Rectal smooth muscle tissue (tissue), 1 donor: ENCODE results near the gene MYOCD.
"Not testable (repeated sequence)": the region's sequence is repeated elsewhere in the genome, so short reads cannot be mapped to it uniquely, and the experiment has no call there.

Experiments
- H3K27ac ChIP-seq: one replicate; pipeline ENCODE4 v1.7.0; 2013; ENCODE audit warnings: low read depth, low read length, inconsistent platforms
- H3K27me3 ChIP-seq: one replicate; pipeline ENCODE4 v1.7.0; 2013; ENCODE audit warnings: low read length; ENCODE audit not compliant: control insufficient read depth, insufficient read depth
- H3K36me3 ChIP-seq: one replicate; pipeline ENCODE4 v1.7.0; 2013; ENCODE audit warnings: low read length; ENCODE audit not compliant: control insufficient read depth, insufficient read depth
- H3K4me1 ChIP-seq: one replicate; pipeline ENCODE4 v1.7.0; 2013; ENCODE audit warnings: low read length; ENCODE audit not compliant: control insufficient read depth, insufficient read depth
- H3K4me3 ChIP-seq: one replicate; pipeline ENCODE4 v1.7.0; 2013; ENCODE audit warnings: low read length
- H3K9ac ChIP-seq: one replicate; pipeline ENCODE4 v1.7.0; 2013; ENCODE audit warnings: low read length

MYOCD gene

DNA sequence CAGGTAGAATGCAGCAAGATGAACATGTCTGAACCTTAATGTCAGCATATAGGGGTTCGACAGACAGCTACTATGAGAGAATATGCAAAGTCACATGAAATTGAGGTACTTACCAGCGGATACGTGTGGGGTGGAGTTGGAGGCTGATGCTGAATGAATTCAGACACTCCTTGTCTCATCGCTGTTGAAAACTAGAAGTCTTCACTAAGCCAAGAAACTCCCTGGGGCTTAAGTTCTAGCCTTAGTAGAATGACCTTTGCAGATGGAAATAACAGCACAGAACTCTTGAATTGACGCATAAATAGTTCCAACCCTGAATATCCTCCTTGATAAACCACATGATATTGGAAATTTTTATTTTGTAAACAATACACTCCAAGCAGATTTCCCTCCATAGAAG lies 32.9 kb upstream of the MYOCD start:
- Histone ChIP-seq H3K4me3 (no peak overlapping the region), H3K4me1 (no peaks in the 10 kb centered on the region), H3K36me3 (no peaks in the 10 kb centered on the region), H3K27me3 (no peaks in the 10 kb centered on the region), H3K9ac (no peak overlapping the region), H3K27ac (no peak overlapping the region)

DNA sequence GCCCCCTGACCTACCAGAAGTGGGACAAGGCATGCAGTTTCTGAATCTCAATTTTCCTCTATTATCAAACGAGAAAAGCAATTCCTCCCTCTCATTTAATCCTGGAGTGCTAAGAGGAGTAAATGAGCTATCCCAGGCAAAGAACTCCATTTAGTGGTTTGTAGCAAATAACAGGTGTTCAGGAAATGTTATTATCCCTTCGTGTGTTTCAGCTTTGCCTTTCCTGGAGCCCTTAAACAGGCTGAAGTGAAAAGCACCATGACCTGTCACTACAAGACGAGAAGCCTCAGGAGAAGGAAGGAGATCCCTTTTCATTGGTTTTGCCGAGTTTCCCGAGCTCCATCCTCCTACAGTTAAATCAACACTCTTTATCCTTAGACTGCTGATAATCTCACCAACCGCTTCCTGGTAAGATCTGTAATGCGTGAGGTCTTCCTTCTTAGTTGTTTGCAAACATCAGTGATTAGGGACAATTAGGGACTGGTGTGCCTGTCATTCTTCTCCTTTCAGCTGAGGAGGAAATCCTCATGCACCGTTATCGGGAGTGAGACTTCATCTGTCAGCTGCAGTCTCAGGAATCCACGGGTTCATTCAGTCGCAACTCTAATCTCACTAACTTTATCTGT lies 30.8 kb upstream of the MYOCD start:
- no peaks in the 10 kb centered on the region for H3K4me1 ChIP-seq
- no peaks in the 10 kb centered on the region for H3K36me3 ChIP-seq
- H3K9ac ChIP-seq: no peak overlapping the region
- no peaks in the 10 kb centered on the region for H3K27me3 ChIP-seq
- no peak overlapping the region for H3K4me3 ChIP-seq
- H3K27ac ChIP-seq: no peak overlapping the region

DNA sequence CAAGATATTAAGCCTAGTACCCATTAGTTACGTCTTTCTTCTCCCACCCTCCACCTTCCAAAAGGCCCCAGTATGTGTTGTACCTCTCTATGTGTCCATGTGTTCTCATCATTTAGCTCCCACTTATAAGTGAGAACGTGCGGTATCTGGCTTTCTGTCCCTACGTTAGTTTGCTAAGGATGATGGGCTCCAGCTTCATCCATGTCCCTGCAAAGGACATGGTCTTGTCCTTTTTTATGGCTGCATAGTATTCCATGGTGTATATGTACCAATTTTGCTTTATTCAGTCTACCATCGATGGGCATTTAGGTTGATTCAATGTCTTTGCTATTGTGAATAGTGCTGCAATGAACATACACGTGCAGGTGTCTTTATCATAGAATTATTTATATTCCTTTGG lies 29.7 kb upstream of the MYOCD start:
- not testable (repeated sequence) for H3K4me1 ChIP-seq, H3K27me3 ChIP-seq, H3K27ac ChIP-seq, H3K36me3 ChIP-seq, H3K4me3 ChIP-seq, H3K9ac ChIP-seq

DNA sequence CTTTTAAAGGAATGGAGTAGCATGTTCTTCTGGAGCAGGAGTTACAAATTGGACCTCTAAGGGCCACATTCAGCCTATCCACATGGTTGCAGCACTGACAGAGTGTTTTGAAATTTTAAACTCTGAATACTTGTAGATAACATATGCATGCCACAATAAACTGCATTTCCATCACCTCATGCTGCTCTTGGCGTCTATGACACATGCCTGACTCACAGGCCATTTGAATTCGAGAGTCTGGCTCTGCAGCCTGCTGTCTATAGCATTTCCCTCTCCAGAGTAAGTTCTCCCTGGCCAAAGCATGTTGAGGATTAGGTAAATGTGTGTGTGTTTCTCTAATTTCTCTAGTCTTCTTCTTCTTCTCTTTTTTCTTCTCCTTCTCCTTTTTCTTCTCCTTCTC lies 28.7 kb upstream of the MYOCD start:
- H3K4me1 ChIP-seq: no peaks in the 10 kb centered on the region
- H3K36me3 ChIP-seq: no peaks in the 10 kb centered on the region
- H3K27me3 ChIP-seq: no peaks in the 10 kb centered on the region
- no peak overlapping the region for H3K4me3 ChIP-seq
- no peak overlapping the region for H3K9ac ChIP-seq
- H3K27ac ChIP-seq: no peak overlapping the region

DNA sequence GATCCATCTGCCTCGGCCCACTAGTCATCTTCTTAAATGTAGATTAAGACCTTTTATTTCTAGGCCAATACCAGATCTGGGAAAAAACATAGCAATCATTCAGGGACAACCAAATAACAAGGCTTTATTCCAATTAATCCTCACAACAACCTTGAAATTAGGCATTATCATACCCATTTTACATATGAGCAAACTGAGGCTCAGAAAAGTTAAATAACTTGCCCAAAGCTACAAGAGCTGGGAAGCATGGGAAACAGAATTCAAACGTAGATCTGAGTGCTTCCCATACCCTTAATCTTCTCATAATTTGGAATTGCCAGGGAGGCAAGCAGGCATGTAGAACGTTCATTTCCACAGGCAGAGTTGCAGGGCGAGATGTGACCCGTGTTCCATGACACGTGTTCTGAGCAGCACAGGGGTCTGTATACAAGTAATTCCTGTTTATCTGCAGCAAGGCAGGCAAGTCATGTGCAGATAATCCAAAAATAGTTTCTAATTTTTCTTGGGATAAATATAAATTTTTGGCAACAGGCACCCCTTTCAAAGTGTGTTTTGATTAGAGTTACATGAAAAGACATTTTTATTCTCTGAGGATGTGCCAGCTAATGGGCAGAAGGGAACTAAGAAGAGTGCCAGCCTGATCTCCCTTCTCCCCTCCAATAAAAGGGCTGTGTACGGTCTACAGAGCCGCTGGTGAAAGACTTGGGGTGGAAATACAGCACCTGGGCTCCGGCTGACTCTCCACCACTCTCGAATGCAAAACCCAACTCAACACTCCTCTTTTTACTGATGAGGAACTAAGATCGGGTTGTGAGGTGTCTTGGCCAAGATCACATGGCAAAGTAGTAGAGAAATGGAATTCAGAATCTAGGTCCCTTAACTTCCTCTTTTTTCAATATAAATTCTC lies 27.7 kb upstream of the MYOCD start:
- Histone ChIP-seq H3K4me3 (no peak overlapping the region), H3K27ac (no peak overlapping the region)

DNA sequence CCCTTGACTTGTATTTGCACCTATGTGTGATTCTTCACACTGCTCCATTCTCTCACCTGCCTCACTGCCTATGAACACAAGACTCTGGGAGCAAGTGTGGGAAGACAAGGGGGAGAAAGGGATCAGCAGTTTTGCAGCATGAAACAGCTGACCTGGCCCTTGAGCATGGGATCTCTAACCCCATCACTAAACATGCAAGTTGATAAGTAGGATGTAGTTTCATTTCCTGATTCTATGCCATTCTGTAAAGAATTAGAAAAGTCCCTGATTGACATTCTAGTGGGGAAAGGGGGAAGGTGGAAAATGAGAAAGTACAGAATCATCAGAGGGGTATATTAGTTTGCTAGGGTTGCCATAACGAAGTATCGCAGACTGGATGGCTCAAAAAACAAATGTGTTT lies 25.3 kb upstream of the MYOCD start:
- H3K36me3 ChIP-seq: no peaks in the 10 kb centered on the region
- H3K4me3 ChIP-seq: no peak overlapping the region
- no peak overlapping the region for H3K27ac ChIP-seq
- no peaks in the 10 kb centered on the region for H3K27me3 ChIP-seq
- no peak overlapping the region for H3K9ac ChIP-seq
- H3K4me1 ChIP-seq: no peaks in the 10 kb centered on the region

More for the DNA sequence above, 27.7 kb upstream of the MYOCD start:
- Histone ChIP-seq H3K4me1 (no peaks in the 10 kb centered on the region), H3K9ac (no peak overlapping the region), H3K36me3 (no peaks in the 10 kb centered on the region), H3K27me3 (no peaks in the 10 kb centered on the region)

DNA sequence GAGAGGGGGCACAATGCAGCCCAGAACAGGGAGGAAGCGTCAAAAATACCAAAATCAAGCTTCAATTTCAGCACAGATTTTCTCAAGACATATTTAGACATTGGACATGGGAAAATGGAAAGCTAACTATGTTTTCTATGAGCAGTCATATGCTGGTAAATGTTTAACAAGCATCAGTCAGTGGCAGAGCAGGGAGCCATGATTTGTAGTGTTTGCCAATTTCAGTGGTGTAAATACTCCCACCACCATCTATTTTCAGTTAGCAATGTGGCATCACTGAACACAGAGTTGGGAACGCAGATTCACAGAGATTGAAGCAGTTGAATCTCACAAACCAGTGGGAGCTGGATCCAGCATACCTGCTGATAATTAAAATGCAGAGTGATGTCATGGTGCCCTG lies 24.6 kb upstream of the MYOCD start:
- H3K9ac ChIP-seq: no peak overlapping the region
- no peak overlapping the region for H3K27ac ChIP-seq
- no peaks in the 10 kb centered on the region for H3K27me3 ChIP-seq
- no peak overlapping the region for H3K4me3 ChIP-seq
- no peaks in the 10 kb centered on the region for H3K4me1 ChIP-seq
- H3K36me3 ChIP-seq: no peaks in the 10 kb centered on the region

DNA sequence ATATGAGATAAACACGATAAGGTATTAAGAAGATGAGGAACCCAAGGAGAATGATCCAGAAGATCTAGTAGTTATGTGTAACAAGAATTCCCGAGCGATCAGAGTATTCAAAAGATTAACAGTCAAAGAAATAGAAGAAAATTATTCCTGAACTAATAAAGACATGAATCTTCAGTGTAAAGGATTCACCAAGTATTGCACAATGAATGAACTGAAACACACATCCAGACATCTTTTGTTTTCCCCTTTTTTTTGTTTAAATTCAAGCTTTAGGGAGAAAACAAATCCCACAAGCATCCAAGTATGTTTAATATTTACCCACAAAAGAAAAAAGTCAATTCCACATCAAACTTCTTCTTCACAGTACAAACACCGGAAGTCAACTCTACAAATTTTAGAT lies 23.7 kb upstream of the MYOCD start:
- Histone ChIP-seq H3K4me3 (no peak overlapping the region), H3K27me3 (no peaks in the 10 kb centered on the region), H3K27ac (no peak overlapping the region), H3K36me3 (no peaks in the 10 kb centered on the region), H3K9ac (no peak overlapping the region), H3K4me1 (no peaks in the 10 kb centered on the region)

DNA sequence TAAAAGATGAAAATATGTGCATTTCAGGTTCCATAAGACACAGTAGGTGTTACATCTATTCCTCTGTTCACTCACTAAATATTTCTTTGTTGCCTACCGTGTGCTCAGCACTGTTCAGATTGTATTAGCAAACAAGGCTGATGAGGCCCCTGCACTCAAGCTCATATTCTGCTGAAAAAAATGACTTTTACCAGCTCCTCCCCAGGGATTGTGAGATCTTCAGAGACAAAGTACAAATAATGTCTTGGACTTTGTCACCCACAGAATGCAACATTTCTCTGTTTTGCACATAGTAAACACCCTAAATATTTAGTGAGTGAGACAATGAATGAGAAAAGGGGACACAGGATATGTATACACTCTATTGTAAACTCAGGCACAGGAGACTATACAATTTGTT lies 21.9 kb upstream of the MYOCD start:
- Histone ChIP-seq H3K27me3 (no peaks in the 10 kb centered on the region), H3K9ac (no peak overlapping the region), H3K4me3 (no peak overlapping the region), H3K36me3 (no peaks in the 10 kb centered on the region), H3K27ac (no peak overlapping the region), H3K4me1 (no peaks in the 10 kb centered on the region)

DNA sequence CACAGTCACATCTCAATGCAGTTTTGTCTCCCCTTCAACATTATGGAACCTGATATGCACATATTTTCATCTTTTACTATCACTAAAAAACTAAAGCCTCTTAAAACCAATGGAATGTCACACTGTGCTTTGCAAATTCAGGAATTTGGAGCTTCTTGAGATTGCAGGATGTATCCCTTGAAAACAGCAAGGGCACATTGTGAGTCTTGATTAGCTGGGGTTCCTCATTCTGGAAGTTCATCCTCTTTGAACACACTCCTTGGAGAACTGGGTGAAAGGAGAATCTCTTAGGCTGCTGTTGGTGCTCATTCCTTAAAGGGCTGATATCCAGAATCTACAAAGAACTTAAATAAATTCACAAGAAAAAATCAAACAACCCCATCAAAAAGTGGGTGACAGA lies 21.1 kb upstream of the MYOCD start:
- Histone ChIP-seq H3K4me1 (no peaks in the 10 kb centered on the region), H3K9ac (no peak overlapping the region), H3K27ac (no peak overlapping the region), H3K4me3 (no peak overlapping the region), H3K27me3 (no peaks in the 10 kb centered on the region), H3K36me3 (no peaks in the 10 kb centered on the region)

DNA sequence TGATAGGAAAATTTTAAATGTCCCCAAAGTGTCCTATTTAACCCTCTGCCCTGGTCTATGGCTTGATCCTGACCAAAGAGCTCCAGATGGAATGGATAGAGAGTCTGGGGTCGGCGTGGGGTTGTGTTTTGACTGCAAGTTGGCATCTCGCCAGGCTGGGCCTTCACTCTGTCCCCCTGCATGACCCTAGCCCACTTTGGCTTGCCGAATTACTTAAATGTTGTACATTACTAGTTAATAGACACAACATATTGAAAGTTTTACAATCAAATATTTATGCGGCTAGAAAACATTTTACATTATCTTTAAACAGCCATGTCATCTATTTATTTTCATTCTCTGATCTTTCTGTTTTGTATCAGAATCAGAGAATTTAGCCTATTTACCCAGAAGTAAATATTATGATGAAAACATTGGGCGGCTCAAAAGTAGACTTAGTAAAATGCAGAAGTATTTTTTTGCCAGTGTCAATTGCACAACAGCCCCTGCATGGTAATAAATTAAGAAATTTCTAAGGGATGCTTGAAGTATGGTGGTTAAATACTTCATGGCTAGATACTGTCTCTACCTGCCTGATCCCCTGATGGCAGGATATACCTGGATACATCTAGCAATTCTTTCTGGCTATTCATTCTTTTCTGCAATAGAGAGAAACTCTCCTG lies 18.8 kb upstream of the MYOCD start:
- Histone ChIP-seq H3K4me3 (no peak overlapping the region), H3K4me1 (no peaks in the 10 kb centered on the region), H3K27me3 (no peaks in the 10 kb centered on the region), H3K36me3 (no peaks in the 10 kb centered on the region), H3K9ac (no peak overlapping the region), H3K27ac (no peak overlapping the region)

DNA sequence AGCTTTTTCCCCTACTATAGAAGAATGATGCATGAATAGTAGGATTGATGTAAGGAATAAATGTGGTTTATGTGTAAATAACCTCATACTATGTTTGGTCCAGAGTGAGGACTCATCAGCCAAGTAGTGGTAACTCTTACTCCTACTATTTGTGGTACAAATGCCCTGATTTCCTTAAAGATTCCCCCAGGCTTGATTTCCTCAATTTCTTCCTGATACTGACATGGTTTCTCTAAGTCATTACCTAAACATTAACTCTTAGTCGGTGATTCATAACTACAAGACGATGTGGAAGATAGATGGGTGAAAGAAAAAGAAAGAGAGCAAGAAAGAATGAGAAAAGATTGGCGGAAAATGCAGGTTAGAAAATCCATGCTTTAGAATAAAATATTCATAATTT lies 17.2 kb upstream of the MYOCD start:
- Histone ChIP-seq H3K9ac (no peak overlapping the region), H3K27ac (no peak overlapping the region), H3K27me3 (no peaks in the 10 kb centered on the region), H3K36me3 (no peaks in the 10 kb centered on the region), H3K4me3 (no peak overlapping the region), H3K4me1 (no peaks in the 10 kb centered on the region)
